GF-D8 (cell line): ENCODE results near the gene MEAK7.
"Not testable (repeated sequence)": the region's sequence is repeated elsewhere in the genome, so short reads cannot be mapped to it uniquely, and the experiment has no call there.

Experiments used
- DNase-seq: peaks from one replicate; lab custom pipeline; 2025; lab: John Stamatoyannopoulos, UW

MEAK7 gene

GRCh38 chr16:84532855-84533486 is 28.5 kb upstream of the MEAK7 start:
- no peak for DNase-seq

- DNase-seq, result no peak
Measured at GRCh38 chr16:84532291-84532724, 27.8 kb upstream of the MEAK7 start.

GRCh38 chr16:84531671-84532111 is 27.2 kb upstream of the MEAK7 start:
- no peak for DNase-seq

GRCh38 chr16:84530590-84530989 is 26.1 kb upstream of the MEAK7 start:
- DNase-seq, result no peak

- DNase-seq, result no peak
Measured at GRCh38 chr16:84529607-84530006, 25.1 kb upstream of the MEAK7 start.

- no peak for DNase-seq
Measured at GRCh38 chr16:84528322-84528721, 23.9 kb upstream of the MEAK7 start.

- no peak for DNase-seq
Measured at GRCh38 chr16:84527532-84528269, 23.2 kb upstream of the MEAK7 start.

- DNase-seq, result no peak
Measured at GRCh38 chr16:84526794-84527531, 22.5 kb upstream of the MEAK7 start.

GRCh38 chr16:84524941-84525581 is 20.6 kb upstream of the MEAK7 start:
- DNase-seq, result not testable (repeated sequence)

- DNase-seq, result no peak
Measured at GRCh38 chr16:84524346-84524920, 20.0 kb upstream of the MEAK7 start.

- DNase-seq, result no peak
Measured at GRCh38 chr16:84521497-84521770, 17.0 kb upstream of the MEAK7 start.

- no peak for DNase-seq
Measured at GRCh38 chr16:84520725-84521496, 16.5 kb upstream of the MEAK7 start.

- DNase-seq, result no peak
Measured at GRCh38 chr16:84519855-84520254, 15.4 kb upstream of the MEAK7 start.

GRCh38 chr16:84518804-84519341 is 14.4 kb upstream of the MEAK7 start:
- DNase-seq, result no peak

- DNase-seq, result not testable (repeated sequence)
Measured at GRCh38 chr16:84518220-84518619, 13.8 kb upstream of the MEAK7 start.

GRCh38 chr16:84517366-84517765 is 12.9 kb upstream of the MEAK7 start:
- no peak for DNase-seq

GRCh38 chr16:84514874-84515835 is 10.7 kb upstream of the MEAK7 start:
- peak; percentile 76 for DNase-seq

- no peak for DNase-seq
Measured at GRCh38 chr16:84514295-84514873, 9.9 kb upstream of the MEAK7 start.

- DNase-seq, result no peak
Measured at GRCh38 chr16:84513666-84514065, 9.2 kb upstream of the MEAK7 start.

- DNase-seq, result no peak
Measured at GRCh38 chr16:84513123-84513522, 8.7 kb upstream of the MEAK7 start.
